ENCODE measurements around the gene CDK13. TPM values are rescaled to one million over a fixed set of nuclear protein-coding genes. Genes with fewer than 3 reads are reported as not detected.

Gene CDK13
- polyA plus RNA-seq, 2 of the 4 experiments (the other 2 are of a cell fraction), result 18.2 to 39.6 TPM

- Histone ChIP-seq H3K27ac (peak overlapping the region in 1 of 2 experiments; percentile 14; a peak in 1 of 6 replicates), H3K9me3 (no peaks in the 10 kb centered on the region), H3K4me1 (peaks cover 16% of the 10 kb centered on the region; the same call in 2 of the 3 replicates), H3K4me2 (no peak overlapping the region), H3K4me3 (no peak overlapping the region)
- ATAC-seq (no peak), DNase-seq (ENCODE audit: low read depth in 1 of 2, low spot score in 1 of 2) (no peak), FAIRE-seq (no peak)
- ChIA-PET CTCF (interaction anchor here (4.3 kb wide), 1 partner anchor 162 kb away, joined by 30 read pairs; no protein-coding TSS in a partner anchor), POLR2A (no interaction called here)
- TF ChIP-seq REST (IDR thresholded peaks at IDR 0.05), result no peak
- no peak for TF ChIP-seq BHLHE40 (IDR thresholded peaks at IDR 0.05; ENCODE audit: low read depth, low read length)
- peak; percentile 75 for TF ChIP-seq MAFK (IDR thresholded peaks at IDR 0.05; ENCODE audit: partially characterized antibody)
- no peak for TF ChIP-seq PBX3 (IDR thresholded peaks at IDR 0.05)
- no peak for TF ChIP-seq RNF2 (IDR thresholded peaks at IDR 0.05; ENCODE audit: borderline replicate concordance, low read depth)
- TF ChIP-seq NFE2L2 (conservative IDR thresholded peaks at IDR 0.05; ENCODE audit: low read length), result 0 out of 2 replicates have a peak, but pooled peaks have one; percentile 39
Observed at GRCh38 chr7:40058636-40059035, 108.6 kb downstream of the CDK13 start.

- TF ChIP-seq SMC3 (IDR thresholded peaks at IDR 0.05) (no peak), BCL3 (IDR thresholded peaks at IDR 0.05) (no peak), NR3C1 (IDR thresholded peaks at IDR 0.05) (no peak), ELK1 (IDR thresholded peaks at IDR 0.05; ENCODE audit: low read depth, low read length) (no peak), MAX (IDR thresholded peaks at IDR 0.05) (no peak), RFX5 (IDR thresholded peaks at IDR 0.05) (no peak), EHF (CRISPR knock-in tag; IDR thresholded peaks at IDR 0.05) (no peak), NFE2L2 (conservative IDR thresholded peaks at IDR 0.05; ENCODE audit: low read length) (no peak), E2F6 (IDR thresholded peaks at IDR 0.05; ENCODE audit: borderline replicate concordance, low read depth) (no peak), POLR2A (IDR thresholded peaks at IDR 0.05; ENCODE audit: low read length) (no peak), TP53 (CRISPR knock-in tag; IDR thresholded peaks at IDR 0.05) (no peak), USF2 (IDR thresholded peaks at IDR 0.05) (no peak), HOXA7 (CRISPR knock-in tag; IDR thresholded peaks at IDR 0.05) (no peak), HES2 (IDR thresholded peaks at IDR 0.05) (no peak), ZSCAN20 (CRISPR knock-in tag; IDR thresholded peaks at IDR 0.05) (no peak), HEYL (CRISPR knock-in tag; IDR thresholded peaks at IDR 0.05) (no peak), ZNF302 (CRISPR knock-in tag; IDR thresholded peaks at IDR 0.05) (no peak), EHMT2 (IDR thresholded peaks at IDR 0.05; ENCODE audit: low read depth) (no peak), KDM5A (IDR thresholded peaks at IDR 0.05) (no peak)
- FAIRE-seq (no peak), ATAC-seq (0 out of 6 replicates have a peak, but pooled peaks of 1 of the 2 experiments have one; percentile 40), DNase-seq (ENCODE audit: low read depth in 1 of 2, low spot score in 1 of 2) (no peak)
- H3K4me2 ChIP-seq, result no peak overlapping the region
- H3K4me3 ChIP-seq, result no peak overlapping the region
- H3K4me1 ChIP-seq, result peaks cover 16% of the 10 kb centered on the region; the same call in 2 of the 3 replicates
- ChIA-PET POLR2A (no interaction called here), CTCF (interaction anchor here (4.3 kb wide), 1 partner anchor 163 kb away, joined by 30 read pairs; no protein-coding TSS in a partner anchor)
- H3K9me3 ChIP-seq, result no peaks in the 10 kb centered on the region
- WGBS (ENCODE audit: missing lambda C conversion rate), result 92% methylated on average over 6 of the region's 6 CpGs
- H3K27ac ChIP-seq, result 0 out of 6 replicates have a peak overlapping the region, but pooled peaks have one; percentile 7 to 37
Observed at GRCh38 chr7:40059057-40059456, 109.0 kb downstream of the CDK13 start.

Measured in A549 (cell line).